Measurements from ENCODE around the gene EVI5. TPM values are rescaled to one million over a fixed set of nuclear protein-coding genes. Genes with fewer than 3 reads are reported as not detected.

EVI5 gene
- total RNA-seq, 1 donor from 2014 or later: 40.0 TPM

- Mint-ChIP-seq H3K9me3 (peaks cover 3% of the 10 kb centered on the region), H3K4me1 (no peaks in the 10 kb centered on the region), H3K27me3 (ENCODE audit: low read depth) (peaks cover 6% of the 10 kb centered on the region), H3K27ac (no peak overlapping the region), H3K36me3 (no peaks in the 10 kb centered on the region), H3K4me3 (no peak overlapping the region)
- no peak for TF ChIP-seq CTCF (IDR thresholded peaks at IDR 0.05; ENCODE audit: unreplicated experiment)
- DNase-seq (ENCODE audit: low spot score in 2 of 2, unreplicated experiment in 2 of 2): no peak
These were observed 281.0 kb downstream of the EVI5 start for GRCh38 chr1:92503926-92504285.

GRCh38 chr1:92503043-92503925 lies 281.6 kb downstream of the EVI5 start:
- Mint-ChIP-seq H3K4me3 (no peak overlapping the region), H3K36me3 (no peaks in the 10 kb centered on the region), H3K9me3 (peaks cover 6% of the 10 kb centered on the region), H3K27me3 (ENCODE audit: low read depth) (peaks cover 9% of the 10 kb centered on the region), H3K27ac (no peak overlapping the region), H3K4me1 (no peaks in the 10 kb centered on the region)
- DNase-seq (ENCODE audit: low spot score in 2 of 2, unreplicated experiment in 2 of 2): no peak
- no peak for TF ChIP-seq CTCF (IDR thresholded peaks at IDR 0.05; ENCODE audit: unreplicated experiment)

GRCh38 chr1:92502247-92502646 lies 282.7 kb downstream of the EVI5 start:
- Mint-ChIP-seq H3K27ac (no peak overlapping the region), H3K4me3 (no peak overlapping the region), H3K36me3 (no peaks in the 10 kb centered on the region), H3K4me1 (no peaks in the 10 kb centered on the region), H3K27me3 (ENCODE audit: low read depth) (peaks cover 17% of the 10 kb centered on the region), H3K9me3 (peaks cover 7% of the 10 kb centered on the region)
- DNase-seq (ENCODE audit: low spot score in 2 of 2, unreplicated experiment in 2 of 2): no peak
- no peak for TF ChIP-seq CTCF (IDR thresholded peaks at IDR 0.05; ENCODE audit: unreplicated experiment)

- H3K36me3 Mint-ChIP-seq: no peaks in the 10 kb centered on the region
- peaks cover 4% of the 10 kb centered on the region for H3K9me3 Mint-ChIP-seq
- H3K4me3 Mint-ChIP-seq: no peak overlapping the region
- peaks cover 22% of the 10 kb centered on the region for H3K27me3 Mint-ChIP-seq (ENCODE audit: low read depth)
- no peak for DNase-seq (ENCODE audit: low spot score in 2 of 2, unreplicated experiment in 2 of 2)
- TF ChIP-seq CTCF (IDR thresholded peaks at IDR 0.05; ENCODE audit: unreplicated experiment): no peak
- no peak overlapping the region for H3K27ac Mint-ChIP-seq
- H3K4me1 Mint-ChIP-seq: no peaks in the 10 kb centered on the region
These were observed 284.4 kb downstream of the EVI5 start for GRCh38 chr1:92500552-92500951.

- Mint-ChIP-seq H3K4me3 (no peak overlapping the region), H3K36me3 (no peaks in the 10 kb centered on the region), H3K27ac (no peak overlapping the region), H3K9me3 (peaks cover 4% of the 10 kb centered on the region), H3K27me3 (ENCODE audit: low read depth) (peaks cover 54% of the 10 kb centered on the region), H3K4me1 (no peaks in the 10 kb centered on the region)
- DNase-seq (ENCODE audit: low spot score in 2 of 2, unreplicated experiment in 2 of 2): no peak
- TF ChIP-seq CTCF (IDR thresholded peaks at IDR 0.05; ENCODE audit: unreplicated experiment): no peak
These were observed 289.4 kb downstream of the EVI5 start for GRCh38 chr1:92495392-92496063.
